ENCODE data around the gene SPNS2.

DNA sequence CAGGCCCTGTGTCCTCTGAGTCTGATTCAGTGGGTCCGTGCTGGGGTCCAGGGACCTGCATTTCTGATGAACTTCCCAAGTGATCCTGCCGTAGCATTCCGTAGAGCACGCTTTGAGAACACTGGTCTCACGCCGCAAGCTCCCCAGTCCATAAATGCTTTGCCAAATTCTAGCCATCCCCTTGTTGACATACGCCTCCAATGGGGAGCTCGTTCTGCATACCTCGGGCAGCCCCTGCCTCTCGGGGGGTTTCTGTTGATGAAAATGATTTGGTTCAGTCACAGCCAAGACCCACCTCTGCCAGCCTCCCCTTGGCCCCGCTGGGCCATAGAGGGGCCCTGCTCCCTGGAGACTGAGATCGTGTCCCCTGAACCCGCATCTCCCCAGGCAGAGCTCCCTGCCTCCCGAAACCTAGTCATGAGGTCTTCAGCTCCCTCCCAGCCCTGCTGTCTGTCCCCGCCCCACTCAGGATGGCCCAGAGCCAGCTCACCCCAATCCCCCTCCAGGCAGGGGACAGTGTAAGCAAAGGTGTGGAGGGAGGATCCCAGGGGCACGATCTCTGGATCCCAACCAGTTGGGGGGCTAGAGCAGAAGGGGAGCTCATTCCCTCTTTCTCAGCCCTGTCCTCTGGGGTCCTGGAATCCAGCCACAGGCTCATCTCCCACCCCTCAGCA, 16.2 kb upstream of the SPNS2 start:
- TF ChIP-seq ZNF274 (IDR thresholded peaks at IDR 0.05; ENCODE audit: low read depth, low read length) (no peak), YY1 (IDR thresholded peaks at IDR 0.05; ENCODE audit: insufficient read depth, insufficient read length) (no peak), SUZ12 (IDR thresholded peaks at IDR 0.05; ENCODE audit: extremely low read depth, insufficient read depth, insufficient read length) (no peak)

Data from NT2/D1 (cell line).